Naive B cell (primary cell): ENCODE measurements around the gene HOXB1. TPM values are rescaled to one million over a fixed set of nuclear protein-coding genes. Genes with fewer than 3 reads are reported as not detected.

ENCODE experiments used
- ATAC-seq, 2 donors: fragments of 150-1000 bp; cut with Tn5 transposase; 2 replicates each; pipeline ENCODE4 v1.10.0; 2021; ENCODE audit warnings: low read depth in 2 of 2, mild to moderate bottlenecking in 2 of 2, moderate library complexity in 2 of 2
- DNase-seq: peaks from one replicate; pipeline ENCODE4 v3.0.0; 2022
- H3K27ac Mint-ChIP-seq, 6 donors: one replicate each; pipeline ENCODE4 v1.8.0; 2020 to 2022; ENCODE audit warnings: mild to moderate bottlenecking in 6 of 6, mixed read lengths in 6 of 6, moderate library complexity in 5 of 6, inconsistent platforms in 2 of 6
- H3K27me3 Mint-ChIP-seq, 3 donors: one replicate each; pipeline ENCODE4 v1.8.0; 2021 to 2022; ENCODE audit warnings: mixed read lengths in 3 of 3, mild to moderate bottlenecking in 1 of 3
- H3K36me3 Mint-ChIP-seq, 2 donors: one replicate each; pipeline ENCODE4 v1.8.0; 2020 to 2022; ENCODE audit warnings: mixed read lengths in 2 of 2, inconsistent platforms in 1 of 2, mild to moderate bottlenecking in 1 of 2
- H3K4me1 Mint-ChIP-seq, 3 donors: one replicate each; pipeline ENCODE4 v1.8.0; 2020 to 2022; ENCODE audit warnings: mixed read lengths in 3 of 3, inconsistent platforms in 1 of 3, mild to moderate bottlenecking in 1 of 3, moderate library complexity in 1 of 3
- H3K4me3 Mint-ChIP-seq, 8 donors: one replicate each; pipeline ENCODE4 v1.8.0; 2020 to 2022; ENCODE audit warnings: mild to moderate bottlenecking in 8 of 8, mixed read lengths in 8 of 8, moderate library complexity in 8 of 8, inconsistent platforms in 2 of 8
- H3K9me3 Mint-ChIP-seq, 7 donors: one replicate each; pipeline ENCODE4 v1.8.0; 2020 to 2022; ENCODE audit warnings: mixed read lengths in 7 of 7, mild to moderate bottlenecking in 5 of 7, inconsistent platforms in 2 of 7, moderate library complexity in 1 of 7
- polyA plus RNA-seq, 6 donors: library from polyadenylated mRNA; unstranded; fragments of 300-500 nt; fragmentation: Illumina TruSeq; gene quantifications; one replicate each; pipeline ENCODE4 v1.2.3, GENCODE V29; 2021; ENCODE audit warnings: low read depth in 6 of 6

HOXB1 gene
- not detected for polyA plus RNA-seq

DNA sequence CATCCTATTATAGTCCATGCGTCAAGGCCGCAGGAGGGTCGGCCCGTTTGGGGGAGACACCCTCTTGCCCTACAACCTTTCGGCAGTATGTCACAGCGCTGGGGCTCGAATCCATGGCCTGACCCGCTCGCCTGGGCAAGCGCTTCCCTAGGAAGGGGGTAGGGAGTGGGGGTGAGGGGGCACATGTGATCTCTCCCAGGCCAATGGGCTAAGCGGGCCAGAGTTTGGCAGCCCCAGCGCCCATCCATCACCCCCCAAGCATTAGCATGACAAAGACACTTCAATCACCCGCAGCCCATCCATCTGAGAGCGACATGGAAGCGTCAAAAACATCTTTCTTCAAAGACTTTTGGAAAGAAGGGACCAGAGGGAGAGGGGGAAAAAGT lies at the start of gene HOXB1:
Gene HOXB1 (minus strand): TSS at position 125 of the 386 bp plus-strand sequence. CDS start 107 bp downstream, at position 18.
- Mint-ChIP-seq H3K4me3 (peak within 1 kb of the TSS in 1 of 8 donors; percentile 27), H3K4me1 (peaks cover 0 to 6% (median 0%) of the 10 kb centered on the region in 3 donors), H3K27me3 (peaks cover 43 to 72% (median 52%) of the 10 kb centered on the region in 3 donors), H3K36me3 (no peaks in the 10 kb centered on the region), H3K9me3 (peaks cover 0 to 2% (median 0%) of the 10 kb centered on the region in 7 donors), H3K27ac (no peak within 1 kb of the TSS)
- ATAC-seq (no peak), DNase-seq (no peak)

DNA sequence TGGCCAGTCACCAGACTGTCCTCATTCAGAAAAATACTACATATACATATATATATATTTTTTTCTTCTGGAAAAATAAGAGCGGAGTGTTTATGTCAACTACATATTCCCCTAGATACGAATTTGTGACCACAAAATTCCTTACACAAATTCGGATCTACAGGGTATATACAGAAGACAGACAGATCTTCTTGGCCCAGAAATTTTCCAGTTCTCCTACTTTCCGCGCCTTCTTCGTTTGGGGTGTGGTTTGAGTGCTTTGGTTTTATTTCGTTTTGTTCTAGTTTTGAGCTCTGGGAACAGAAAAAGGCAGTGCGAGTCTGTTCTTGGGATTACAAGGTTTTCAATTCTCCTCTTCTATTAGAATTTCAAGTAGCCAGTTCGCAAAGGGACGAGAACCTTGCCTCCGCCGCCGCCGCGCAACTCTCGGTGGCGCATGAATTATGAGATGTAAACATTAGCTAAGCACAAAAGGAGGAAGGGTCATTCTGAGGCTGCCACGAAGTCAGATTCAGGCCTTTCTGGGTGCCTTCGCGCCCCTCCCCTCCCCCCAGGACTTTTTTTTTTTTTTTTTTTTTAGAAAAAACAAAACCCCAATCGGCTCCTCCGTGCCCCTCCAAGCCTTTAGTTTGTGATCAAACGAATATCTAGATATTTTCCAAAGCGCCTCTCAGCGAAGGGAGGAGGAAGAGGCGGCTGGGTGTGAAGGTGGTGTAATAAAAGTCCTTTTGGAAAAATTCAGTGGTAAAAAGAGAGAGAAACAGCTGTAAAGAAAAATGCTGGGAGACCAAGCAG lies 49.1 kb upstream of the HOXB1 start:
- peak overlapping the region in 7 of 8 donors; percentile 20 to 94 (median 82) for H3K4me3 Mint-ChIP-seq
- peaks cover 50 to 87% (median 81%) of the 10 kb centered on the region in 3 donors for H3K27me3 Mint-ChIP-seq
- peaks cover 0 to 8% of the 10 kb centered on the region in 2 donors for H3K36me3 Mint-ChIP-seq
- H3K27ac Mint-ChIP-seq = peak overlapping the region in 3 of 6 donors; percentile 10 to 93 (median 92)
- H3K4me1 Mint-ChIP-seq = peaks cover 45 to 64% (median 50%) of the 10 kb centered on the region in 3 donors
- DNase-seq (no peak), ATAC-seq (no peak)
- H3K9me3 Mint-ChIP-seq = peaks cover 0 to 5% (median 0%) of the 10 kb centered on the region in 7 donors

DNA sequence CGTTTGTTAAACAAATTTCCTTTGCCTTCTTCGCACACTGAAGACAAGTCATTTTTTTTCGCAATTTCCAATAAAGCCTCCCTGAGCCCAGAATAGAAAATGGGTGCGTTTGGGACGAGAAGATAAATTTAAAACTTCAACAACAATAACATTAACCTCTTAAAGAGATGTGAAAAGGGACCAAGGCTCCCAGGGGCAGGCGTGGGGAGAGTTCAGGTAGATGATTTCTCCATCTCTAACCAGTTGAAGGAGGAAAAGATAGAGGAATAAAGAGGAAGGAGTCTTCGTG lies 48.6 kb upstream of the HOXB1 start:
- H3K4me1 Mint-ChIP-seq = peaks cover 43 to 60% (median 47%) of the 10 kb centered on the region in 3 donors
- peaks cover 55 to 87% (median 78%) of the 10 kb centered on the region in 3 donors for H3K27me3 Mint-ChIP-seq
- H3K27ac Mint-ChIP-seq = peak overlapping the region in 2 of 6 donors; percentile 31 to 94
- DNase-seq = no peak
- peaks cover 0 to 5% (median 0%) of the 10 kb centered on the region in 7 donors for H3K9me3 Mint-ChIP-seq
- ATAC-seq = no peak
- peaks cover 0 to 8% of the 10 kb centered on the region in 2 donors for H3K36me3 Mint-ChIP-seq
- peak overlapping the region in 6 of 8 donors; percentile 29 to 94 (median 90) for H3K4me3 Mint-ChIP-seq

DNA sequence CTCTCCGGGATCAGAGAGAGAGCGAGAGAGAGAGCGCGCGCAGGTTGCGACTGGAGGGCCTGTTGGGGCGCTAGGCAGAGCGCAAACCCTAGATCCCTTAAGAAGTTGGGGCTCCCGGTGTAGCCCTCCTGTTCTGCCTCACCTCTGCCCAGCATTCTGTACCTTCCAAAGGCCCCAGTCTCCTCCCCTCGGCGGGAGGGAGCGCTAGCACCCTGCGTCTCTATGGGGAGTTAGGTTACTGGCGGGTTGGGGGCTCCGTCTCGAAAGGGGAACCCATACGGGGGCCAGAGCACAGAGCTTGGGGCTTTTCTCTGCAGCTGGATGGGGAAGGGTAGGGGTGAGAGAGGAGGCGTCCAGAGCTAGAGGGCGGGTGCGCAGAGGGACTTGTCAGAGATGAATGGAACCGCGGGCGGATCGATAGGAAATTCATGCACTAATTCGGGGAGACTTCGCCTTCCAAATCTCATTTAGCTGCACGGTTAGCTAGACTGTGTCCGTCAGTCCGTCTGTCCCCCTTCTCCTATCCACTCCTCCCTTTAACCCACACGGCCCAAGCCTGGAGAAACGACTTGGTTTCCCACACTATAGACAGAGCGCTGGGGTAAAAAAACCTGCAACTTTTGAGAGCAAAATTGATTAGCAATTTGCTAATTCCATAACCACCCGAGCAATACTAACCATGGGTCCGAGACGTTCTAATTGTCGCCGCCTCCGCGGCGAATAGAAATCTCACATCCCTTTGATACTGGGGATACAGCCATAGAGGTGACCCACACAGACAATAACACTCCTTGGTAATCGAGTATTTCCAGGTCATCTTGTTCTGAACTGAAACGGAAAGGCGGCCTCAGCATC lies 48.0 kb upstream of the HOXB1 start:
- DNase-seq (no peak), ATAC-seq (peak; percentile 35 to 45)
- Mint-ChIP-seq H3K27ac (peak overlapping the region in 4 of 6 donors; percentile 54 to 94 (median 78)), H3K4me3 (peak overlapping the region; percentile 71 to 94 (median 91)), H3K27me3 (peaks cover 54 to 86% (median 78%) of the 10 kb centered on the region in 3 donors), H3K36me3 (peaks cover 0 to 8% of the 10 kb centered on the region in 2 donors), H3K4me1 (peaks cover 43 to 60% (median 47%) of the 10 kb centered on the region in 3 donors), H3K9me3 (peaks cover 0 to 5% (median 0%) of the 10 kb centered on the region in 7 donors)

DNA sequence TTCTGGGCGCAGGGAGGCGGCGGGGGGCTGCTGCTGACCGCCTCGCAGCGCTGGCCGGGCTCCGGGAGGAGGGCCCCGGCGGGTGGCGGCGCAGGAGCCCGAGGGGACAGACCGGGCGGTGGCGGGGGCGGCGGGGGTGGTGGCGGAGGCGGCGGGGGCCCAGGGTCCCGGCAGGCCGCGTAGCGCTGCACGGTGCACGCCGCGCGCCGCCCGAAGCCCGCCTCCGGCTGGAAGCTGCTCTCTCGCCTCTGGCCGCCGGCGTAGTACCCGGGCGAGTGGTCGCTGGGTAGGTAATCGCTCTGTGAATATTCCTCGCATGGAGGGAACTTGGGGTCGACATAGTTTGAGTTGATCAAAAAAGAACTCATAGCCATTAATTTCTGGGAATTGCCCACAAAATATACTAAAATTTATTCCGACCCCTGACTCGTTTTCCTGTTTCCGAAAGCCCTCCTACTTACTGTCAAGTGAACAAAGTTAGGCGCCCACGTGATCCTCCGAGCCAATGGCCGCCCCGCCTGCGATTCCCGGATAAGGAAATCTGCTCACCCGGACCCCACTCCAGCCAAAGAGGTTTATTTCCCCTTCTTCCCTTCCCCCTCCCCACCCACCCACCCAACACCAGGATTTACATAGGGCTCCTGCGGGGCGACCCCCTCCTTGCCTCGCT lies 47.3 kb upstream of the HOXB1 start, which contains the start of gene HOXB4:
Gene HOXB4 (minus strand): TSS at position 405 of the 670 bp plus-strand sequence. CDS start 31 bp downstream, at position 374.
- Mint-ChIP-seq H3K36me3 (peaks cover 0 to 8% of the 10 kb centered on the region in 2 donors), H3K9me3 (peaks cover 0 to 5% (median 0%) of the 10 kb centered on the region in 7 donors), H3K4me1 (peaks cover 40 to 58% (median 53%) of the 10 kb centered on the region in 3 donors), H3K27me3 (peaks cover 55 to 86% (median 77%) of the 10 kb centered on the region in 3 donors), H3K27ac (peak within 1 kb of the TSS; percentile 29 to 94 (median 65)), H3K4me3 (peak within 1 kb of the TSS; percentile 71 to 94 (median 91))
- peak; percentile 61 for DNase-seq
- ATAC-seq = peak; percentile 55 to 60

DNA sequence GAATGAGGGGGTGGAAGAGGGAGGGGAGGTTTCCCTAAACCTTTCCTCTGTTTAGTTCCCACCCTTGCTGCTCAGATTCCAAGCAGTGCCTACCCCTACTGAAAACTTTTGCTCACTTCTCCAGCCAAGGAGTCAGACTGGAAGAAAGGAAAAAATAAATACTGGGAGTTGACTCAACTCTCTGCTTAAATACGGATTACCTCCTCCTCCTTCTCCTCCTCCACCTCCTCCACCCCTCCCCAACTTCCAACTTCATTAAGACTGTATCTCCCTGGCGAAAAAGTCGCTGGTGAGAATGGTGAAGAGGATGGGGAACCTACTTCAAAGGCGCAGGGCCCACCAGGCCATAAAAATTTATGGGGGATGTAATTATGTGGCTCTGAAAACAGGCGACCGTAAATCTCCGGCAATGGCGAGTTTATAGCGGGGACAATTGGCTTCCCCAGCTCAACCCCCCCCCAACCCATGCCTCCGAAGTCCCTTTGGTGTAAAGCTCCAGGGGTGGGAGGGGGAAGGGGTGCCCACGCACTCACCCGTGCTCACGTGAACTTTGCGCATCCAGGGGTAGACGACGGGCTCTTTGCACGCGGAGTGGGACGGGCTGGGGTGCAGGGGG lies 46.6 kb upstream of the HOXB1 start:
- Mint-ChIP-seq H3K4me3 (peak overlapping the region; percentile 62 to 91 (median 86)), H3K36me3 (peaks cover 0 to 8% of the 10 kb centered on the region in 2 donors), H3K27me3 (peaks cover 52 to 86% (median 75%) of the 10 kb centered on the region in 3 donors), H3K9me3 (peaks cover 0 to 5% (median 0%) of the 10 kb centered on the region in 7 donors), H3K27ac (peak overlapping the region in 2 of 6 donors; percentile 30 to 68), H3K4me1 (peaks cover 35 to 53% (median 52%) of the 10 kb centered on the region in 3 donors)
- ATAC-seq (peak in 1 of 2 donors; percentile 7), DNase-seq (no peak)

DNA sequence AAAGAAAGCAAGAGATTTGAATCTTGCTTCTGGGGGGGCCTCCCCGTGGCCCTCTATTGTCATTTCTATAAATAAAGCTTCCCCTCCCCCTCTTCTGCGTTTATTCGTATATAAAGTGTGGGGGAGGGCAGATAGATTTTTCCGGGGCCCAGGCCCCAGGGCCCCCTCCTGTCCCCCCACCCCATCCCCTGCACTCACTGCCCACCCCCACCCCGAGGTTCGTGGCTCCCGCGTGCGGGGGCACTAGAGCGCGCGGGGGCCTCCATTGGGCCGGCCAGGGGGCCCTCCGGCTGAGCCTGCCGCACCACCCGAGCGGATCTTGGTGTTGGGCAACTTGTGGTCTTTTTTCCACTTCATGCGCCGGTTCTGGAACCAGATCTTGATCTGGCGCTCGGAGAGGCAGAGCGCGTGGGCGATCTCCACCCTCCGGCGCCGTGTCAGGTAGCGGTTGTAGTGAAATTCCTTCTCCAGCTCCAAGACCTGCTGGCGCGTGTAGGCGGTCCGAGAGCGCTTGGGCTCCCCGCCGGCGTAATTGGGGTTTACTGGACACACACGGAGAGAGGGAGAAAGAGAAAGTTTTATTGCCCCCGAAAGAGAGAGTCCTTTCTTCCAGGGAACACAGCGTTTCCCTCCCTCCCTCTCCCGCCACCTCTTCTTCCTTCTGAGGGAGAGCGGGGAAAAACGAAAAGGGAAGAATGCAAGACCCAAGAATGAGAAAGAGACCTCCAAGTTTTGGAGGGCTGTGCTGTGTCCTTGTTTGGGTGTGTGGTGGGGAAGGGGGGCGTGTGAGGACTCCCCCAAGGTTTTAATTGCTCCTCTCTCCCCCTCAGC lies 45.9 kb upstream of the HOXB1 start:
- H3K36me3 Mint-ChIP-seq = peaks cover 0 to 8% of the 10 kb centered on the region in 2 donors
- peak overlapping the region in 4 of 6 donors; percentile 42 to 89 (median 50) for H3K27ac Mint-ChIP-seq
- H3K4me1 Mint-ChIP-seq = peaks cover 35 to 52% (median 48%) of the 10 kb centered on the region in 3 donors
- DNase-seq (no peak), ATAC-seq (no peak)
- peaks cover 0 to 5% (median 0%) of the 10 kb centered on the region in 7 donors for H3K9me3 Mint-ChIP-seq
- H3K4me3 Mint-ChIP-seq = peak overlapping the region; percentile 69 to 91 (median 86)
- H3K27me3 Mint-ChIP-seq = peaks cover 53 to 86% (median 77%) of the 10 kb centered on the region in 3 donors

DNA sequence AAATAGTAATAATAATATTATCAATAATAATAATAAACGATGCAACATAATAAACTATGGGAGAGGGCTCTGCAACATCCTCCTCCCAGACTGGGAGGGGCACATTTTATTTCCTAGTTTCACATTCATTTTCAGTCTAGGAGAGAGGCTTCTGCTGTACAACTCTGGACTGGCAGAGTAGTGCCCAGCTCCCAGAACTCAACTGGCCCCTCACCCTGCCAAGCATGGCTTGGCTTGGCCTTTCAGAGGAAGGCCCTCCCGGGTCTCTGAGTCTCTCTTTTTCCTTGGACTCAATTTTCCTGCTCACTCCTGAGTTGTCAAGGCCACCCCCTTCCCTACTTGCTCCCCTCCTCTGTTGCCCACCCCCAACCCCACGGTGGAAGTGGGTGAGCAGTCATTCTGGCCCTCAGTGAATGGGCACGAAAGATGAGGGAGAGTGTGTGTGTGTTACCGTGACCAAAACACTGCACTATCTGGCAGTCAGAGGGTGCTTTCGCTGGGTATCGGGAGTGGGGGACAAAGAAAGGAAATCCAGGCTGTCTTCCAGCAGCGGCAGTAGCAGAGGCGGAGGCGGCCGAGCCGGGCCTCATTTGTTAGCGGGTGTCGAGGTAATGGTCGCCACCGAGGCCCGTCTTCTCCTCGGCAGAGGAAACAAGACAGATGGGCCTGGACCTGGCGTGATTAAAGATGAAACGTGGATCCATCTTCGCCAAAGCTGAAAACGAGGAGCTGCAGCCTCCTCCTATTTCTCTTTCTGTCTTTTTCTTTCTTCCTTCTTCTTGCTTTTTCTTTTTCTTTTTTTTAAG lies 45.1 kb upstream of the HOXB1 start:
- H3K27ac Mint-ChIP-seq = peak overlapping the region in 3 of 6 donors; percentile 44 to 62 (median 57)
- H3K36me3 Mint-ChIP-seq = peaks cover 0 to 8% of the 10 kb centered on the region in 2 donors
- peak overlapping the region in 7 of 8 donors; percentile 29 to 87 (median 68) for H3K4me3 Mint-ChIP-seq
- ATAC-seq (peak; percentile 40 to 41), DNase-seq (no peak)
- peaks cover 0 to 5% (median 0%) of the 10 kb centered on the region in 7 donors for H3K9me3 Mint-ChIP-seq
- H3K27me3 Mint-ChIP-seq = peaks cover 50 to 81% (median 77%) of the 10 kb centered on the region in 3 donors
- H3K4me1 Mint-ChIP-seq = peaks cover 35 to 46% (median 40%) of the 10 kb centered on the region in 3 donors

DNA sequence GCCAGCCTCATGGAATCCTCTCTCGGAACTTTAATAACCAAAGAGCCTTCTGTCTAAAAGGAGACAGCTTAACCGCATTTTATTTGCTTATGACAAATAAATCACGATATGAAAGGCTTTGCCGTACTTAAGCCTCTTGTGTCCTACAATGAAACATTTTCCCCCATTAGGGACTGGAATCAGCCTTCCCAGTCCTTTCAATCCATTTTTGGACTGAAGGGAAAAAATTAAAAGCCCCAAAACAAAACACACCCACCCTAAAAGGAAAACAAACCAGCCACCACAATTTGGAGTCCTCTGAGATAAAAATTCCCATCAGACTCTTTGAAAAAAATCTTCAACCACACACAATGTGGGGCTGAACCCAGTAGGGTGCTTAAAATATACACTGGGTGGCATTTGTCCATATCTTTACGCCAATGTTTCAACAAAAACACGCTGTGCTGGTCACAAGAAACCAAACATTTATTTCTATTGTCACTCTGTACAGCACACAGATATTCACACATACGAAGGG lies 44.3 kb upstream of the HOXB1 start:
- Mint-ChIP-seq H3K27me3 (peaks cover 43 to 73% (median 69%) of the 10 kb centered on the region in 3 donors), H3K36me3 (peaks cover 0 to 8% of the 10 kb centered on the region in 2 donors), H3K27ac (no peak overlapping the region), H3K9me3 (peaks cover 0 to 5% (median 0%) of the 10 kb centered on the region in 7 donors), H3K4me1 (peaks cover 28 to 39% (median 35%) of the 10 kb centered on the region in 3 donors), H3K4me3 (peak overlapping the region in 1 of 8 donors; percentile 54)
- DNase-seq (no peak), ATAC-seq (no peak)

DNA sequence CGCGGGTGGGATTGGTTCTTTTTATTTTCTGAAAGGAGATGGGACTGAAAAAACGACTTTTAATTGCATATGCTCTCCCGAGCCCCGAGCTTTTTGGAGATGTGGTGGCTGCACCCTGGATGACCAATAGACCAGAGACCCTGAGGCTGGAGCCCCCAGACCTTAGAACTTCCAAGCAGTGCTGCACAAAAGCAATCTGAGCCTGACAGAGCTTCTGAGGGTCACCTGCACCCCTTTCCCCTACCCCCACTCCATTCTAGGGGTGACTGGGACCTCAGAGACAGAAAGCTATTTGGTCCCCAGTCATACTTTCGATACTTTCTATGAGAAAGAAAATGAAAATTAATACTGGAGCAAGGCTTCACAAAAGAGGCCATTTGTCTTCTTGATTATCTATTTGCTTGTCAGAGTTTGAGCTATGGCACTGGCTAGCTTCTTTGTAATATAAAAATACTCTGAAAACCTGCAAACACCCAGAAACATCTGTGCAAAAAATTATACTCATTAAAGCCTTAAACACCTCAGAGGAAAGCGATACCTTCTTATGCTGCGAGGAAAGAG lies 43.8 kb upstream of the HOXB1 start:
- Mint-ChIP-seq H3K4me3 (peak overlapping the region in 2 of 8 donors; percentile 3 to 59), H3K4me1 (peaks cover 23 to 35% (median 30%) of the 10 kb centered on the region in 3 donors), H3K9me3 (peaks cover 0 to 5% (median 0%) of the 10 kb centered on the region in 7 donors)

More for the DNA sequence above, 43.8 kb upstream of the HOXB1 start:
- DNase-seq = no peak
- peaks cover 0 to 8% of the 10 kb centered on the region in 2 donors for H3K36me3 Mint-ChIP-seq
- no peak for ATAC-seq
- H3K27ac Mint-ChIP-seq = no peak overlapping the region
- H3K27me3 Mint-ChIP-seq = peaks cover 38 to 68% (median 64%) of the 10 kb centered on the region in 3 donors
